NK-92 (cell line): ENCODE data around the gene EVA1C.
"Not testable (repeated sequence)": the region's sequence is repeated elsewhere in the genome, so short reads cannot be mapped to it uniquely, and the experiment has no call there.

ENCODE experiments used
- DNase-seq: peaks from one replicate; lab custom pipeline; 2025; ENCODE audit not compliant: unreplicated experiment; lab: John Stamatoyannopoulos, UW

The EVA1C gene

GRCh38 chr21:32492376-32492775 lies 79.9 kb downstream of the EVA1C start:
- DNase-seq = no peak

- DNase-seq = no peak
These were observed 82.6 kb downstream of the EVA1C start for GRCh38 chr21:32494934-32495709.

GRCh38 chr21:32496568-32496967 lies 84.1 kb downstream of the EVA1C start:
- no peak for DNase-seq

DNA sequence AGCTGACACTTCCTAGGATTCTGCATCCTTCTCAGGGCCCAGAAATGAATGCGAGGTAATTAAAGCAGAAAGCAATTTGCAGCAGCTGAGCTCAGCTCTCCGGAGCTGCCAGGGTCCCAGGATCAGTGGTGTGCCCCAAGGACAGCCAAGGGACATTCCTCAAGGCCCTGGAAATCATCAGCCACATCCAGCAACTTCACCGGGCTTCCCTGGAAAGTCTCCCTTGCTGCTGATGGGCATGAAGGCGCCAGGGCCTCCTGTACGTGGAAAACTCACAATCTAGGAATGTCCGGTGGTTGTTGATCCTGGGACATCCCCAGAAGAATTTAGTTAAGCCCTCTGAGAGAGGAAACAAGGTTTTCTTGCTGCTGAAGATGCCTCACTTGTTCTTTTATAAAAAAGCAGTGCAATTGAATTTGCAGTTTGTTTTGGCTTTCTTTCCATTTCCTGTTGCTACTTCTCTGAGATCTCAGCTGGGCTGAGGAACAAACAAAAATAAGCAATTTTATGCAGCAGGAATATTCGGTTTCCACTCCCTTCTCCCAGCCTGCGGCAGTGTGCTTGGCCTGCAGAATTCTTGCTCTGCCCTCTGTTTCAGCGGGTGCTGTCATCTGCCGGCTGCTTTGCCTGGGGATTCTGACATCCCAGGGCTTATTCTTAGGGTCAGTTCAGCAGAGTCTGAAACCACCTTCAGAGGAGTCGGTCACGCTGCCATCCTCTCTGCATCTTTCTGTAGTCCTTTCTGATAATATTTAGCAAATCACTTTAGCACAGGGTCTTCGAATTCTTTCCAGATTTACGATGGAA lies 86.9 kb downstream of the EVA1C start:
- no peak for DNase-seq

DNA sequence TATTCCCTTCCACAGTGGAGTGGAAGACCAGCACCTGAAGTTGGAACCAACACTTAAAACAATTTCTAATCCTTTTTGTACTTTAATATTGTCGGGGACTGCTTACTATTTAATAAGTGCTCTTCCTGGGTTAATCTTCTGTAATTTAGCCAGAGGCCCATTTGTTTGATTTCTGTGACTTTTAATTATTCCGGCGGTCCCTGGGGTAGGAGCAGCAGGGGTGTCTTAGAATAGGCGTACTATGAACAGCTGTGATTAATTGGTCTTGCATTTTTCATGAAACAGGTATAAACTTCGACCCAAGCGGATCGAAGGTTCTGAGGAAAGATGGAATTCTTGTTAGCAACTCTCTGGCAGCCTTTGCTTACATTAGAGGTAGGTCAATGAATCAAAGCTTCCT lies 91.1 kb downstream of the EVA1C start:
- DNase-seq = not testable (repeated sequence)

- DNase-seq = not testable (repeated sequence)
These were observed 93.3 kb downstream of the EVA1C start for GRCh38 chr21:32505767-32506166.

- not testable (repeated sequence) for DNase-seq
These were observed 94.0 kb downstream of the EVA1C start for GRCh38 chr21:32506411-32506965.

DNA sequence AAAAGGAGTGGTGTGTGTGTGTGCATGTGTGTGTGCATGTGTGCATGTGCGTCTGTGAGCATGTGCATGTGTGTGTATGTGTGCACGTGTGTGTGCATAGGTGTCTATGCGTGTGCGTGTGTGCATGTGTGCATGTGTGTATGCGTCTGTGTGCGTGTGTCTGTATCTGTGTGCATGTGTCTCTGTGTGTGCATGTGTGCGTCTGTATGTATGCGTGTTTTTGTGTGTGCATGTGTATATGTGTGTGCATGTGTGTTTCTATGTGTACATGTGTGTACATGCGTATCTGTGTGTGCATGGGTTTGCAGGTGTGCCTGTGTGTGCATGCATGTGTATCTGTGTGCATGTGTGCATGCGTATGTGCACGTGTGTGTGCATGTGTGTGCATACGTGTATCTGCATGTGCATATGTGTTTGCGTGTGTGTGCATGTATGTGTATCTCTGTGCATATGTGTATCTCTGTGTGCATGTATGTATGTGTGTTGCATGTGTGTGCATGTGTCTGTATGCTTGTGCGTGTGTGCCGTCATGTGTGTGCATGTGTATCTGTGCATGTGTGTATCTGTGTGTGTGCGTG lies 94.9 kb downstream of the EVA1C start:
- no peak for DNase-seq

GRCh38 chr21:32508036-32508435 lies 95.5 kb downstream of the EVA1C start:
- DNase-seq = not testable (repeated sequence)

- DNase-seq = no peak
These were observed 96.1 kb downstream of the EVA1C start for GRCh38 chr21:32508558-32508957.

- not testable (repeated sequence) for DNase-seq
These were observed 96.5 kb downstream of the EVA1C start for GRCh38 chr21:32508975-32509374.

DNA sequence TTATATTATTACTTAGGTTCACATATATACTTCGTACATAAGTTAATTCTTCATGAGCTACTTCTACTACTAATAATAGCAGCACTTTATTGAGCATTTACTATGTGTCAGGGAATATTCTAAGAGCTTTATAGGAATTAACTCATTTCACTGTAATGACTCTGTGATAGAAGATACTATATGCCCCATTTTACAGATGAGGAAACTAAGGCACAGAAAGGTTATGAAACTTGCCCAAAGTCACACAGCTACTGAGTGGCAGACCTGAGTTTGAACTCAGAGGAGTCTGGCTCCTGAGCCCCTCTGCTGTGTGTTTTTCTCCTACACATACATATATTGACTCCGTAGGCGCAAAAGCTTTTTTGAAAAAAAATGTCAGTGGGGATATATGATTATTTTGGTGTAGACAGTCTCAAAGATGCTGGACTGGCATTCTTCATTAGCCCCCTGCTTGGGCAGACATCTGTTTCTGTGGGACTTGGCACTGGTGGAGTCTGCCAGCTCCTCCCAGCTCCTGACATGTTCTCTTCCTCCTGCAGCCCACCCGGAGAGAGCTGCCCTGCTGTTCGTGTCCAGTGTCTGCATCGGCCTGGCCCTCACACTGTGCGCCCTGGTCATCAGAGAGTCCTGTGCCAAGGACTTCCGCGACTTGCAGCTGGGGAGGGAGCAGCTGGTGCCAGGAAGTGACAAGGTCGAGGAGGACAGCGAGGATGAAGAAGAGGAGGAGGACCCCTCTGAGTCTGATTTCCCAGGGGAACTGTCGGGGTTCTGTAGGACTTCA lies 102.0 kb downstream of the EVA1C start:
- DNase-seq = no peak

DNA sequence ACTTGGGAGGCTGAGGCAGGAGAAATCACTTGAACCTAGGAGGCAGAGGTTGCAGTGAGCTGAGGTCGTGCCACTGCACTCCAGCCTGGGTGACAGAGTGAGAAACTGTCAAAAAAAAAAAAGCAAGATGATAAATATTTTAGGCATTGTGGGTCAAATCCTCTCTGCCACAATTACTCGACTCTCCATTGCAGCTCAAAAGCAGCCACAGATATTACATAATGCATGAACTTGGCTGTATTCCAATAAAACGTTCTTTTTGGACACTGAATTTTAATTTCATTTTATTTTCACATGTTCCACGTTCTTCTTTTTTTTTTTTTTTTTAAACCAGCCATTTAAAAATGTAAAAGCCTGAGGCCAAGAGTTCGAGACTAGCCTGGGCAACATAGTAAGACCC lies 103.4 kb downstream of the EVA1C start:
- DNase-seq = no peak

GRCh38 chr21:32516756-32517649 lies 104.5 kb downstream of the EVA1C start:
- DNase-seq = no peak

- no peak for DNase-seq
These were observed 107.7 kb downstream of the EVA1C start for GRCh38 chr21:32519945-32520874.

DNA sequence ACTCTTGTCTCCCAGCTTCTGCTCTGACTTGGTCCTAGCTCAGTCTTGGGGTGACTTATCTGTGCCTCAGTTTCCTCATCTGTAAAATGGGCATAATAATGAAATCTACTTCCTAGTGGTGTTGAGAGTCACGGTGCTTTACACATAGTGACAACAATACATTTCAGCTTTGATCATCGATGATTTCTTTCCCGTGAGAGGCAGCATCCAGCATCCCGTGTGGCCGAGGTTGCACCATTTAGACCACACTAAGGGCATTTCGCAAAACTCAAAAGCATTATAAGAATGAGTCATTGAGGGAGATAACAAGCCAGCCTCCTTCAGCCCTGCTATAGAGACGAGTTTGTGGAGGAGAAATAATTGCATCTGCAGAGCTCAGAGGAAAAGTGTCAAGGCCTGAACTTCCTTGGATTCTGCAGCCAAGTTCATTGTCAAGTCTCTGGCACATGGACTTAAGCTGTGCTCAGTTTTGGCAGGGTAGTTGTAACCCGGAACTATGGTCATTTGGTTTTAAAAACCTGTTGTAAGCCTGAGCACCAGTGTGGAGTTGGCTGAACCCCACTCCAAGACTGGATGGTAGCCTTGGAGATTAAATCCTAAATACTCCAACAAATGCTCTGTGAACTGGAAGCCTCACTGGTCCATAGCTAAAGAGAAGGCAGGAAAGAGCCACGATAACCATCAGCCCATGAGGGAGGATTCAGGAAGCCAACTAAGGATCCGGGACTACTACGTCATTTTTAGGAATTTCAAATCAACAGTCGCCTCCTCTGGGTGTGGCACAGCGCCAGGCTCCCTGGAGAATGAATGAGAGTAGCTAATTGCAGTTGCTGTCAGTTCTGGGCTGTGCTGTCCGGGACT lies 108.6 kb downstream of the EVA1C start:
- no peak for DNase-seq

GRCh38 chr21:32521736-32522355 lies 109.3 kb downstream of the EVA1C start:
- no peak for DNase-seq
